MCF 10A (cell line): ENCODE results near the gene TMEM181. TPM values are rescaled to one million over a fixed set of nuclear protein-coding genes. Genes with fewer than 3 reads are reported as not detected.

Experiments
- BruUV-seq: library from RNA; stranded (reverse); fragments of 400-500 nt; replicated peaks from 2 replicates; lab custom pipeline; 2021; lab: Mats Ljungman, UMichigan
- CTCF ChIA-PET: fragments of 300-600 bp; sonication (Branson Sonifier 250); formaldehyde crosslinking; extraction: SDS; loops from one replicate; lab custom pipeline; 2021; ENCODE audit warnings: antibody characterized with exemption, inconsistent platforms; lab: Yijun Ruan, JAX
- POLR2A ChIA-PET: fragments of 300-600, 350-650 bp; sonication (Branson Sonifier 250); formaldehyde crosslinking; extraction: SDS; loops from one replicate; lab custom pipeline; 2020; ENCODE audit warnings: antibody characterized with exemption, inconsistent platforms; lab: Yijun Ruan, JAX
- DNase-seq: peaks from one replicate; pipeline ENCODE4 v3.0.0-alpha.2; 2018; ENCODE audit not compliant: unreplicated experiment
- H3K27ac Mint-ChIP-seq: one replicate; pipeline ENCODE4 v1.8.0; 2022; ENCODE audit warnings: mild to moderate bottlenecking, low read depth, mixed read lengths; ENCODE audit not compliant: unreplicated experiment
- H3K27me3 Mint-ChIP-seq: one replicate; pipeline ENCODE4 v1.8.0; 2022; ENCODE audit warnings: mixed read lengths; ENCODE audit not compliant: insufficient read depth, unreplicated experiment
- H3K36me3 Mint-ChIP-seq: one replicate; pipeline ENCODE4 v1.8.0; 2022; ENCODE audit warnings: mild to moderate bottlenecking, moderate library complexity, mixed read lengths; ENCODE audit not compliant: insufficient read depth, unreplicated experiment
- H3K4me1 Mint-ChIP-seq: one replicate; pipeline ENCODE4 v1.8.0; 2022; ENCODE audit warnings: mixed read lengths; ENCODE audit not compliant: insufficient read depth, unreplicated experiment
- H3K4me3 Mint-ChIP-seq: one replicate; pipeline ENCODE4 v1.8.0; 2022; ENCODE audit warnings: mild to moderate bottlenecking, moderate library complexity, mixed read lengths; ENCODE audit not compliant: unreplicated experiment
- H3K9me3 Mint-ChIP-seq: one replicate; pipeline ENCODE4 v1.8.0; 2022; ENCODE audit warnings: mixed read lengths; ENCODE audit not compliant: unreplicated experiment
- CTCF ChIP-seq: fragments of 200-600 bp; IDR thresholded peaks from one replicate; pipeline ENCODE4 v1.8.0; 2022; ENCODE audit warnings: antibody characterized with exemption, mild to moderate bottlenecking; ENCODE audit not compliant: unreplicated experiment
- intact Hi-C: fragments of 100-400 bp; cut with micrococcal nuclease; formaldehyde crosslinking; loops from 2 replicates; pipeline ENCODE4 v1.14.1; 2022
- total RNA-seq: library from RNA; stranded (reverse); gene quantifications from 2 replicates; pipeline ENCODE4 v1.2.3, GENCODE V29; 2022

TMEM181 gene
- total RNA-seq, 1 experiment from 2014 or later, result 25.3 TPM

- H3K4me1 Mint-ChIP-seq, result no peaks in the 10 kb centered on the region
- intact Hi-C loops, result no loop called here
- BruUV-seq, result no TSS peak
- H3K36me3 Mint-ChIP-seq, result peaks cover 5% of the 10 kb centered on the region
- no peaks in the 10 kb centered on the region for H3K27me3 Mint-ChIP-seq
- no peak overlapping the region for H3K27ac Mint-ChIP-seq
- DNase-seq, result no peak
- CTCF ChIA-PET, result interaction anchor here (0.7 to 1.3 kb wide), 4 partner anchors 10 to 464 kb away, joined by 3 to 7 read pairs (median 5); no protein-coding TSS in a partner anchor
- POLR2A ChIA-PET, result interaction anchor here (0.6 kb wide), 1 partner anchor 25 kb away, joined by 3 read pairs; no protein-coding TSS in a partner anchor
- TF ChIP-seq CTCF, result no peak
- no peak overlapping the region for H3K4me3 Mint-ChIP-seq
- H3K9me3 Mint-ChIP-seq, result no peaks in the 10 kb centered on the region
Observed at GRCh38 chr6:158677906-158678578, 118.2 kb downstream of the TMEM181 start.

- H3K27ac Mint-ChIP-seq, result no peak overlapping the region
- no peaks in the 10 kb centered on the region for H3K4me1 Mint-ChIP-seq
- no peak for DNase-seq
- POLR2A ChIA-PET, result no interaction called here
- no peak for TF ChIP-seq CTCF
- no peaks in the 10 kb centered on the region for H3K27me3 Mint-ChIP-seq
- H3K9me3 Mint-ChIP-seq, result no peaks in the 10 kb centered on the region
- H3K36me3 Mint-ChIP-seq, result peaks cover 2% of the 10 kb centered on the region
- BruUV-seq, result no TSS peak
- intact Hi-C loops, result no loop called here
- no peak overlapping the region for H3K4me3 Mint-ChIP-seq
- CTCF ChIA-PET, result interaction anchor here (0.7 kb wide), 1 partner anchor 949 kb away, joined by 4 read pairs; no protein-coding TSS in a partner anchor
Observed at GRCh38 chr6:158680015-158680414, 120.1 kb downstream of the TMEM181 start.

GRCh38 chr6:158680481-158680880 lies 120.6 kb downstream of the TMEM181 start:
- no TSS peak for BruUV-seq
- Mint-ChIP-seq H3K4me3 (no peak overlapping the region), H3K27ac (no peak overlapping the region), H3K9me3 (no peaks in the 10 kb centered on the region), H3K27me3 (no peaks in the 10 kb centered on the region), H3K4me1 (no peaks in the 10 kb centered on the region), H3K36me3 (no peaks in the 10 kb centered on the region)
- no peak for DNase-seq
- TF ChIP-seq CTCF, result no peak
- intact Hi-C loops, result no loop called here
- ChIA-PET POLR2A (no interaction called here), CTCF (interaction anchor here (0.7 kb wide), 1 partner anchor 949 kb away, joined by 4 read pairs; no protein-coding TSS in a partner anchor)

- ChIA-PET CTCF (interaction anchor here (0.9 to 1.0 kb wide), 3 partner anchors 15 to 109 kb away, joined by 3 to 4 read pairs (median 3); no protein-coding TSS in a partner anchor), POLR2A (interaction anchor here (0.5 kb wide), 1 partner anchor 186 kb away, joined by 5 read pairs; no protein-coding TSS in a partner anchor)
- intact Hi-C loops, result no loop called here
Observed at GRCh38 chr6:158684311-158684710, 124.4 kb downstream of the TMEM181 start.

More at GRCh38 chr6:158684311-158684710, 124.4 kb downstream of the TMEM181 start:
- TF ChIP-seq CTCF, result no peak
- Mint-ChIP-seq H3K9me3 (no peaks in the 10 kb centered on the region), H3K27me3 (no peaks in the 10 kb centered on the region), H3K4me3 (no peak overlapping the region), H3K27ac (no peak overlapping the region), H3K4me1 (no peaks in the 10 kb centered on the region), H3K36me3 (no peaks in the 10 kb centered on the region)
- BruUV-seq, result no TSS peak
- DNase-seq, result no peak
